Measurements from ENCODE around the gene CBX5.
"Not testable (repeated sequence)": the region's sequence is repeated elsewhere in the genome, so short reads cannot be mapped to it uniquely, and the experiment has no call there.

GRCh38 chr12:54227927-54228326, 52.0 kb downstream of the CBX5 start:
- not testable (repeated sequence) for TF ChIP-seq CTCF, POLR2AphosphoS5, POLR2A (IDR thresholded peaks at IDR 0.05)

All from stomach (tissue), 4 donors.